ENCODE results near the gene SMIM21. TPM values are rescaled to one million over a fixed set of nuclear protein-coding genes. Genes with fewer than 3 reads are reported as not detected.

SMIM21 gene
- total RNA-seq, 1 donor from 2014 or later = not detected

GRCh38 chr18:75450906-75451305, 23.4 kb upstream of the SMIM21 start:
- peaks cover 3% of the 10 kb centered on the region for H3K27me3 Mint-ChIP-seq (ENCODE audit: unreplicated experiment)
- peaks cover 6% of the 10 kb centered on the region for H3K4me1 Mint-ChIP-seq (ENCODE audit: unreplicated experiment)
- no peak for TF ChIP-seq CTCF (IDR thresholded peaks at IDR 0.05; ENCODE audit: unreplicated experiment)
- no peak overlapping the region for H3K4me3 Mint-ChIP-seq (ENCODE audit: unreplicated experiment)
- H3K27ac Mint-ChIP-seq (ENCODE audit: unreplicated experiment) = no peak overlapping the region
- no peaks in the 10 kb centered on the region for H3K36me3 Mint-ChIP-seq (ENCODE audit: low read depth, unreplicated experiment)
- H3K9me3 Mint-ChIP-seq (ENCODE audit: unreplicated experiment) = no peaks in the 10 kb centered on the region
- no peak for DNase-seq (ENCODE audit: low spot score)

- peaks cover 4% of the 10 kb centered on the region for H3K4me1 Mint-ChIP-seq (ENCODE audit: unreplicated experiment)
- DNase-seq (ENCODE audit: low spot score) = no peak
- H3K27me3 Mint-ChIP-seq (ENCODE audit: unreplicated experiment) = no peaks in the 10 kb centered on the region
- H3K36me3 Mint-ChIP-seq (ENCODE audit: low read depth, unreplicated experiment) = no peaks in the 10 kb centered on the region
- no peak for TF ChIP-seq CTCF (IDR thresholded peaks at IDR 0.05; ENCODE audit: unreplicated experiment)
- H3K4me3 Mint-ChIP-seq (ENCODE audit: unreplicated experiment) = no peak overlapping the region
- H3K27ac Mint-ChIP-seq (ENCODE audit: unreplicated experiment) = no peak overlapping the region
- H3K9me3 Mint-ChIP-seq (ENCODE audit: unreplicated experiment) = no peaks in the 10 kb centered on the region
These were observed 14.4 kb upstream of the SMIM21 start for GRCh38 chr18:75441896-75442295.

GRCh38 chr18:75439348-75439747, 11.8 kb upstream of the SMIM21 start:
- no peak for TF ChIP-seq CTCF (IDR thresholded peaks at IDR 0.05; ENCODE audit: unreplicated experiment)
- Mint-ChIP-seq H3K4me3 (ENCODE audit: unreplicated experiment) (no peak overlapping the region), H3K4me1 (ENCODE audit: unreplicated experiment) (peaks cover 11% of the 10 kb centered on the region), H3K36me3 (ENCODE audit: low read depth, unreplicated experiment) (no peaks in the 10 kb centered on the region), H3K9me3 (ENCODE audit: unreplicated experiment) (no peaks in the 10 kb centered on the region), H3K27me3 (ENCODE audit: unreplicated experiment) (no peaks in the 10 kb centered on the region), H3K27ac (ENCODE audit: unreplicated experiment) (no peak overlapping the region)
- no peak for DNase-seq (ENCODE audit: low spot score)

- Mint-ChIP-seq H3K36me3 (ENCODE audit: low read depth, unreplicated experiment) (no peaks in the 10 kb centered on the region), H3K4me1 (ENCODE audit: unreplicated experiment) (peaks cover 12% of the 10 kb centered on the region), H3K27me3 (ENCODE audit: unreplicated experiment) (no peaks in the 10 kb centered on the region), H3K9me3 (ENCODE audit: unreplicated experiment) (no peaks in the 10 kb centered on the region), H3K4me3 (ENCODE audit: unreplicated experiment) (no peak overlapping the region), H3K27ac (ENCODE audit: unreplicated experiment) (no peak overlapping the region)
- TF ChIP-seq CTCF (IDR thresholded peaks at IDR 0.05; ENCODE audit: unreplicated experiment) = no peak
- no peak for DNase-seq (ENCODE audit: low spot score)
These were observed 11.4 kb upstream of the SMIM21 start for GRCh38 chr18:75438891-75439290.

GRCh38 chr18:75437979-75438378, 10.5 kb upstream of the SMIM21 start:
- no peak for TF ChIP-seq CTCF (IDR thresholded peaks at IDR 0.05; ENCODE audit: unreplicated experiment)
- Mint-ChIP-seq H3K9me3 (ENCODE audit: unreplicated experiment) (no peaks in the 10 kb centered on the region), H3K36me3 (ENCODE audit: low read depth, unreplicated experiment) (no peaks in the 10 kb centered on the region), H3K27ac (ENCODE audit: unreplicated experiment) (no peak overlapping the region), H3K4me1 (ENCODE audit: unreplicated experiment) (peaks cover 20% of the 10 kb centered on the region), H3K27me3 (ENCODE audit: unreplicated experiment) (peaks cover 2% of the 10 kb centered on the region), H3K4me3 (ENCODE audit: unreplicated experiment) (no peak overlapping the region)
- DNase-seq (ENCODE audit: low spot score) = no peak

All from endothelial cell (in vitro differentiated cells).